HCT116 (cell line): ENCODE data around the gene CDKN1C. TPM values are rescaled to one million over a fixed set of nuclear protein-coding genes. Genes with fewer than 3 reads are reported as not detected.

Source experiments
- ATAC-seq: fragments of 200-7000 bp; cut with Tn5 transposase; 2 replicates; pipeline ENCODE4 v1.9.1; 2020; ENCODE audit warnings: mild to moderate bottlenecking, moderate library complexity
- BruUV-seq: library from RNA; stranded (reverse); fragments of 400-500 nt; replicated peaks from 2 replicates; lab custom pipeline; 2021; lab: Mats Ljungman, UMichigan
- CTCF ChIA-PET: fragments of 300-600 bp; sonication (Branson Sonifier 250); formaldehyde crosslinking; loops from one replicate; lab custom pipeline; 2021; ENCODE audit warnings: antibody characterized with exemption; lab: Charles Lee
- POLR2A ChIA-PET: fragments of 300-600, 350-600 bp; sonication (Branson Sonifier 250); formaldehyde crosslinking; loops from one replicate; lab custom pipeline; 2021; ENCODE audit warnings: antibody characterized with exemption; lab: Charles Lee
- RAD21 ChIA-PET, 2 experiments: fragments of 300-600 bp; sonication (Branson Sonifier 250); formaldehyde crosslinking; loops; one replicate each; lab custom pipeline; 2023; ENCODE audit warnings: low total read pairs in 2 of 2; ENCODE audit not compliant: uncharacterized antibody in 2 of 2, unreplicated experiment in 2 of 2, low non-redundant PET in 1 of 2; lab: Charles Lee
- DNase-seq: peaks from one replicate; pipeline ENCODE4 v3.0.0-alpha.2; 2010; ENCODE audit warnings: low read depth, low spot score
- H2AFZ ChIP-seq: fragments of 200-600 bp; shearing (Covaris generic), sonication (generic); 2 replicates; pipeline ENCODE4 v1.6.1; 2017; ENCODE audit warnings: low read depth, mixed run types, mixed read lengths, antibody characterized with exemption, low read length; ENCODE audit not compliant: poor library complexity, severe bottlenecking
- H3K27ac ChIP-seq: 2 replicates; pipeline ENCODE4 v1.5.1; 2012; ENCODE audit warnings: low read depth, low read length
- H3K27me3 ChIP-seq: fragments of 200-600 bp; sonication (generic); 2 replicates; pipeline ENCODE4 v1.6.1; 2016; ENCODE audit warnings: mixed run types, low read length, mixed read lengths; ENCODE audit not compliant: insufficient read depth
- H3K36me3 ChIP-seq, 2 experiments: fragments of 200-500 bp in 1 of 2; fragments of 200-600 bp in 1 of 2; sonication (Bioruptor generic) in 1 of 2; sonication (generic) in 1 of 2; 2 replicates each; pipeline versions ENCODE4 v1.5.1 to v1.6.1; 2014 to 2016; ENCODE audit warnings: low read length in 2 of 2, inconsistent platforms in 1 of 2, mixed read lengths in 1 of 2, mixed run types in 1 of 2; ENCODE audit not compliant: insufficient read depth in 2 of 2, control insufficient read depth in 1 of 2
- H3K4me1 ChIP-seq, 2 experiments: fragments of 200-600 bp in 1 of 2; sonication (generic) in 1 of 2; 2 replicates each; pipeline versions ENCODE4 v1.5.1 to v1.6.1; 2012 to 2017; ENCODE audit warnings: low read length in 2 of 2, inconsistent platforms in 1 of 2, mild to moderate bottlenecking in 1 of 2, mixed read lengths in 1 of 2, mixed run types in 1 of 2, moderate library complexity in 1 of 2; ENCODE audit not compliant: insufficient read depth in 2 of 2, control insufficient read depth in 1 of 2
- H3K4me2 ChIP-seq: fragments of 200-600 bp; sonication (generic); 2 replicates; pipeline ENCODE4 v1.6.1; 2017; ENCODE audit warnings: mixed run types, low read length, mixed read lengths
- H3K4me3 ChIP-seq, 2 experiments: fragments of 200-600 bp in 1 of 2; sonication (generic) in 1 of 2; replicated peaks in 1 of 2; 2 replicates each; pipeline ENCODE4 v1.5.1; 2011 to 2016; ENCODE audit warnings: low read length in 2 of 2, control low read depth in 1 of 2, low read depth in 1 of 2, mild to moderate bottlenecking in 1 of 2, mixed read lengths in 1 of 2, mixed run types in 1 of 2
- H3K79me2 ChIP-seq: fragments of 200-600 bp; sonication (generic); 2 replicates; pipeline ENCODE4 v1.6.1; 2017; ENCODE audit warnings: mild to moderate bottlenecking, mixed run types, low read length, moderate library complexity, mixed read lengths; ENCODE audit not compliant: insufficient read depth
- H3K9ac ChIP-seq: fragments of 200-600 bp; sonication (generic); 2 replicates; pipeline ENCODE4 v1.6.1; 2016; ENCODE audit warnings: low read length, mixed read lengths
- H3K9me2 ChIP-seq: fragments of 200-600 bp; sonication (generic), shearing (Covaris generic); 2 replicates; pipeline ENCODE4 v1.6.1; 2017; ENCODE audit warnings: mixed run types, mild to moderate bottlenecking, moderate library complexity; ENCODE audit not compliant: insufficient read depth
- H3K9me3 ChIP-seq, 2 experiments: fragments of 200-500 bp in 1 of 2; fragments of 200-600 bp in 1 of 2; sonication (Bioruptor generic) in 1 of 2; sonication (generic) in 1 of 2; 2 replicates each; pipeline ENCODE4 v1.6.1; 2014 to 2017; ENCODE audit warnings: low read length in 2 of 2, mixed read lengths in 2 of 2, inconsistent platforms in 1 of 2, low read depth in 1 of 2, mild to moderate bottlenecking in 1 of 2, mixed run types in 1 of 2, moderate library complexity in 1 of 2; ENCODE audit not compliant: control insufficient read depth in 1 of 2, insufficient read depth in 1 of 2
- H4K20me1 ChIP-seq: fragments of 200-600 bp; sonication (generic), shearing (Covaris generic); 2 replicates; pipeline ENCODE4 v1.6.1; 2017; ENCODE audit warnings: mixed run types, mild to moderate bottlenecking, moderate library complexity; ENCODE audit not compliant: insufficient read depth
- ZNF274 ChIP-seq: fragments of 200-500 bp; sonication (Bioruptor generic); IDR thresholded peaks from 2 replicates; pipeline ENCODE4 v1.6.1; 2014; ENCODE audit warnings: mild to moderate bottlenecking, low read depth, low read length, inconsistent platforms
- intact Hi-C: fragments of 100-400 bp; cut with micrococcal nuclease; formaldehyde crosslinking; loops from 2 replicates; pipeline ENCODE4 v1.10.0; 2022
- total RNA-seq: library from RNA; stranded (reverse); gene quantifications from one replicate; pipeline ENCODE4 v1.2.1, GENCODE V29; 2021; ENCODE audit not compliant: unreplicated experiment
- TF ChIP-seq, protein P1 (sequence below), 3 experiments: fragments of 200-600 bp in 1 of 3; sonication (generic) in 1 of 3; IDR thresholded peaks in 2 of 3; conservative IDR thresholded peaks in 1 of 3; 2 replicates each; pipeline ENCODE4 v1.5.1; 2012 to 2017; ENCODE audit warnings: low read depth in 2 of 3, low read length in 2 of 3, antibody characterized with exemption in 1 of 3, borderline replicate concordance in 1 of 3, control low read depth in 1 of 3, mild to moderate bottlenecking in 1 of 3, mixed read lengths in 1 of 3, mixed run types in 1 of 3, moderate library complexity in 1 of 3; ENCODE audit not compliant: insufficient read depth in 1 of 3

CDKN1C gene
- total RNA-seq, 1 experiment from 2014 or later, result 24.0 TPM

DNA sequence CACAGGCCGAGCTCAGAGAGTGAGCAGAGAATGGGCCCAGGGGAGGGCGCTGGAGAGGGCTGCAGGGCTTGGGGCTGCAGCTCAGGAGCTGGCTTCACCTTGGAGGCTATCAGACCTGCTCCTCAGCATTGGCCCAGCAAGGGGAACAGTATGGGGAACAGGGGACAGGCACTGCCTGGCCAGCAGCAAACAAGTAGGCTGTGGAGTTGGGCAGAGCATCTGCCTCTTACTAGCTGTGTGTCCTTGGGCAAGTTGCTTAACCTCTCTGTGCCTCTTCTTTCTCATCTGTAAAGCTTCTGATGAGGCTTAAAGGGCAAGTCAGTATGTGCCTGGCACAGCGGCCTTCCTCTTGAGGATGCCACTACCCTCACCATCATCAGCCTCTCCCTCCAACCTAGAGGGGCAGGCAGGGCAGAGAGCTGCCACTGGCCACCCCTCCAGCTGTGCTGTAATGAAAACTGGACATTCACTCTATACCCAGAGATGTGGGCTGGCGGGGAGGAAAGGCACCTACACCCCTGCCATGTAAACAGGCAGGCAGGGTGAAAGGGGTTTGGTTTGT lies 7.5 kb upstream of the CDKN1C start:
- Histone ChIP-seq H3K4me1 (peaks cover 33 to 60% of the 10 kb centered on the region in 2 experiments), H3K36me3 (no peaks in the 10 kb centered on the region), H3K9ac (peak overlapping the region; percentile 72), H3K4me2 (peak overlapping the region; percentile 99), H3K4me3 (peak overlapping the region; percentile 50 to 72), H4K20me1 (no peaks in the 10 kb centered on the region), H3K9me2 (no peaks in the 10 kb centered on the region), H3K79me2 (no peaks in the 10 kb centered on the region), H3K9me3 (no peaks in the 10 kb centered on the region), H2AFZ (no peak overlapping the region), H3K27me3 (no peaks in the 10 kb centered on the region), H3K27ac (peak overlapping the region; percentile 75)
- ChIA-PET RAD21 (interaction anchor here (0.7 to 6.4 kb wide), 7 partner anchors 19 to 360 kb away, joined by 3 to 85 read pairs (median 6); partner anchors contain the start of gene PHLDA2 (in 2 of the 2)), POLR2A (interaction anchor here (0.9 to 5.0 kb wide), 5 partner anchors 8 to 359 kb away, joined by 4 to 50 read pairs (median 7); partner anchors contain the start of gene PHLDA2), CTCF (interaction anchor here (1.0 to 13.7 kb wide), 11 partner anchors 10 to 516 kb away, joined by 3 to 337 read pairs (median 5); partner anchors contain the start of genes CD81, PHLDA2 and TSSC4)
- intact Hi-C loops, result loop anchor here (1.0 to 2.0 kb wide), 2 partner anchors 38 to 361 kb away; no protein-coding TSS in a partner anchor
- ATAC-seq, result peak; percentile 29
- no peak for DNase-seq
- BruUV-seq, result no TSS peak
- TF ChIP-seq, protein P1, sequence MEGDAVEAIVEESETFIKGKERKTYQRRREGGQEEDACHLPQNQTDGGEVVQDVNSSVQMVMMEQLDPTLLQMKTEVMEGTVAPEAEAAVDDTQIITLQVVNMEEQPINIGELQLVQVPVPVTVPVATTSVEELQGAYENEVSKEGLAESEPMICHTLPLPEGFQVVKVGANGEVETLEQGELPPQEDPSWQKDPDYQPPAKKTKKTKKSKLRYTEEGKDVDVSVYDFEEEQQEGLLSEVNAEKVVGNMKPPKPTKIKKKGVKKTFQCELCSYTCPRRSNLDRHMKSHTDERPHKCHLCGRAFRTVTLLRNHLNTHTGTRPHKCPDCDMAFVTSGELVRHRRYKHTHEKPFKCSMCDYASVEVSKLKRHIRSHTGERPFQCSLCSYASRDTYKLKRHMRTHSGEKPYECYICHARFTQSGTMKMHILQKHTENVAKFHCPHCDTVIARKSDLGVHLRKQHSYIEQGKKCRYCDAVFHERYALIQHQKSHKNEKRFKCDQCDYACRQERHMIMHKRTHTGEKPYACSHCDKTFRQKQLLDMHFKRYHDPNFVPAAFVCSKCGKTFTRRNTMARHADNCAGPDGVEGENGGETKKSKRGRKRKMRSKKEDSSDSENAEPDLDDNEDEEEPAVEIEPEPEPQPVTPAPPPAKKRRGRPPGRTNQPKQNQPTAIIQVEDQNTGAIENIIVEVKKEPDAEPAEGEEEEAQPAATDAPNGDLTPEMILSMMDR (IDR thresholded peaks at IDR 0.05 in 2 of 3, conservative IDR thresholded peaks at IDR 0.05 in 1 of 3; ENCODE audit: borderline replicate concordance in 1 of 3, insufficient read depth in 1 of 3, low read depth in 2 of 3, low read length in 2 of 3), result peak in 2 of 3 experiments; percentile 44 to 59; a peak in 3 of 6 replicates
- no peak for TF ChIP-seq ZNF274
